GM18951 (cell line): ENCODE measurements around the gene EPC1.
"Not testable (repeated sequence)": the region's sequence is repeated elsewhere in the genome, so short reads cannot be mapped to it uniquely, and the experiment has no call there.

Experiments
- POLR2A ChIP-seq: IDR thresholded peaks from 4 replicates; pipeline ENCODE4 v1.6.1; 2011; ENCODE audit warnings: mild to moderate bottlenecking; ENCODE audit not compliant: insufficient read length, insufficient read depth; ENCODE audit errors: extremely low read depth
- in situ Hi-C: fragments of 300-500 bp; cut with MboI; formaldehyde crosslinking; loops from one replicate; pipeline ENCODE4 v1.12.0; 2022; ENCODE audit warnings: low sequenced_read_pairs, mixed read lengths, inconsistent platforms; ENCODE audit not compliant: unreplicated experiment

EPC1 gene

DNA sequence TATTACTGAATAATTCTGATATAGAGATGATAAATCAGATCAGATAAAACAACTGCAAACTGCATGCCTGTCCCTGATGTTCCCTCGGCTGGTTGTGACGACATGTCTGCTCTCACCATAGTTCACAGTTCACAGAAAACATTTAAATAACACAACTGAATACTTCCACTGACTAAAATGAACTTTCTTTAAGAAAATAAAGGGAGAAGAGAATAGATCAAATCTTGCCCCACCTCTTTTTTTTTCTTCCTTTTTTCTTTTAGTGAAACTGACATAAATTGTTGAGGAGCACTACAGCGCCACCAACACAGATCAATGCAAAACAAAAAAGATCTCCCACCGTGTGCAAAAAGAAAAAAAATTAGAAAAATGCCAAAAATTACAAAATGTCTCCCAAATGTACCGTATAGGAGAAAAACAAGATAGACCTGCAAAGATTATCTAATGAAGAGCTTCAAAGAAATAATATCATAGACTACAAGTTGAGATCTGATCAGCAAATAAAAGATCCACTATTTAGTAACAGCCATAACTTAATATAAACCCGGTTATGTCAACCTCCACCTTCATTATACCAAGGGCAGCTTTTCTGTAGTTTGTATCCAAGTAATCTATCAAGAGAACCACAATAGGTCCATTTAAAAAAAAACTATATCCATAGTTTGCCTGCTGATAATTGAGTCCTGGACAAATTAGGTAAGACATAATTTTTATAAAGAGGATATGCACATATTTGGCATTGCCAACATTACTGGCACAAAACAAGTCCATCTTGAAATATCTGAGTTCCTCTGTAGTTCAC, 30.7 kb upstream of the EPC1 start:
- in situ Hi-C loops = no loop called here
- TF ChIP-seq POLR2A = no peak

GRCh38 chr10:32376771-32377170, 29.8 kb upstream of the EPC1 start:
- TF ChIP-seq POLR2A = no peak
- in situ Hi-C loops = no loop called here

DNA sequence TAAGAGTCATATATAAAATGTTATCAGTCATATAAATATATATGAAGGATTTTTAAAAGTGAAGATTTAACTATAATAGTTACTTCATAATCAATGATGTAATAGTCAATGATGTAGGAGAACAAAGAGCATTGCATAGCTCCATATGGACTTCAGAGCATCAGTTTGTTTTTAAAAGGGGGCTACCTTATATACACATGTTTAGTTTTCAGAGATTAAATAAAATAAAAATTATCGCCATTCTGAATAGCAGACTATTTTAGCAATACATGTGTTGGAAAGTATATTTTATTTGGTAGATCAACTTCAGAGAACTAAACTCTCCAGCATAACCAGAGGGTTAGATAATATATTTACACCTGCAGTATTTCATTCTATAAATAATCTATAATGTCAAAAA, 29.1 kb upstream of the EPC1 start:
- no peak for TF ChIP-seq POLR2A
- in situ Hi-C loops = no loop called here

DNA sequence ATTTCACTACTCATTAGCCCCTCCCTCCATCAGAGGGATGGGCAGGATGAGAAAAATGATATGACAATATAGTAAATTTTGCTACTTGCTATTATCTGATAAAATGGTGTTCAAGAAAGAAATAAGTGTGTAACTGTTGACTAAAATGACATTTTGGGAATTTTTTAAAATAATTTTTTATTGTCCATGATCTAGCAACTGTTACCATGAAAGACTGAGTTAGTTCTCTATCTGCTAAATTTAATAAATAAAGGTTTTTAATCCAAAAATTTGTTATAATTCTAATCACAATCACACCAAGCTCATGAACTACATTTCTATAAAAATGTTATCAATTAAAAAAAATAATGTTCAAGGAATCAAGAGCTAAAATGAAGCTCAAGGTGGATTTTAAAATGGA, 28.7 kb upstream of the EPC1 start:
- TF ChIP-seq POLR2A = no peak
- in situ Hi-C loops = no loop called here

- TF ChIP-seq POLR2A = no peak
- in situ Hi-C loops = no loop called here
Observed at GRCh38 chr10:32374605-32375004, 27.6 kb upstream of the EPC1 start.

GRCh38 chr10:32373496-32373895, 26.5 kb upstream of the EPC1 start:
- in situ Hi-C loops = no loop called here
- TF ChIP-seq POLR2A = no peak

DNA sequence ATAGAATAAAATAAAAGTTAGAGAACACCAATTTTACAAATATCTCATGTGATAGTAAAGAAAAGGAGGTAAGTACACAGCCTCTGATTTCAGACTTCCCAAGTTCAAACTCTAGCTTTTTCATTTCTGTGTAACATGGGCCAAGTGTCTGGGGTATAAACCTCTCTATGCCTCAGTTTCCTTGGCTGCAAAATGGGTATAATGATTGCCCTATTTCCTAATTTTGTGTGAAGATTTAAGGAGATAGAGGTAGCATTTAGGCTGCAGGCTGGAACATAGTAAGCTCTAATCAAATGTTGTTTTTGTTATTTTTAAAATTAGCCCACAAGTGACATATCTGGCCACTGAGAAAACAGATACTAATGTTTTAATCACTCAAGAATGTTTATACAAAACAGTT, 26.1 kb upstream of the EPC1 start:
- in situ Hi-C loops = no loop called here
- TF ChIP-seq POLR2A = no peak

DNA sequence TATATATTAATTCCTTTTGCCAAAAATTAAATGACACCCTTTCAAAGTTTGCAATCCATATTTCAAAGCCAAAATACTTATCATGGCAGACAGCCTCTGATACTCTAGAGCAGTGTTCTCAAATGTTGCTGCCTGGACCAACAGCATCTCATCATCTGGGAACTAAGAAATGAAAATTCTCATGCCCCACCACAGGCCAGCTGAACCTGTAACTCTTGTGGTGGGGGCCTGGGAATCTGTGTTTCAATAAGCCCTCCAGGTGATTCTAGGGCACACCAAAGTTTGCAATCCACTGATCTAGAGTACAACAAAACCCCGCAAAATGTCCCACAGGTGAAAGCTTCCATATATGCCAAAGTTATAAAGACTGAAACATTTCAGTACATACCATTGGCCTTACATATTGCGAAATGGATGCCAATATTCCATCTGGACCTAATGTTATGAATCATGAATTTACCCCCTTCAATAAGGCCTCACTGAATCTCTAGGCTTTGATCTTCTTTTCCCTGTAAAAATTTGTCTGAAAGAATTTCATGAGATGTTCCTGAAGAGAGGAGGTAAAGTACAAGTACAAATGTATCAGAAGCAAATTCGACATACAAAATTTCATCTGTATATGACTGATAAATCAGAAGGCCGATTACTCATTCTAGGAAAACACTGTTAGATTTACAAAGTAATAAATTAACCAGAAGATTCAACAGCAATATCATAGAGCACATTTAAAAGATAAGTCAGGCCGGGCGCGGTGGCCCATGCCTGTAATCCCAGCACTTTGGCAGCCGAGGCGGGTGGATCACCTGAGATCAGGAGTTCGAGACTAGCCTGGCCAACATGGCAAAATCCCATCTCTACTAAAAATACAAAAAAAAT, 25.3 kb upstream of the EPC1 start:
- no peak for TF ChIP-seq POLR2A
- in situ Hi-C loops = no loop called here

DNA sequence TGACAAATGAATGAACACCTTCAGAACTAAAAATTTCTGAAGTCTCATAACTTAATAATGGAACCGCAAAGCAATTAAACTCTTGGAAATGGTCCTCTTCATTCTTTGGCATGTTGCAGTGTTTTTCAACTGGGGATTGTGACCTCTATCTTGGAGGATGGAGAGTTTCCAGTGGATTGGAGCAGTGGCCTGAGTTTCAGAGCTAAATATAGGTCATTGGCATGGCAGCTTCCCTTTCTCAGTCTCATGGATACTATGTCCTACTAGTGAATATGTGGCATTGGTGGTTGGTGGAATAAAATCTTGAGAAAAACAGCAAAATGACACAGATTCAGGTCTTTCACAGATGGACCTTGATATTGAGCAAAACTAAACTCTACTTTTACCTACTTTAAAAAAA, 24.1 kb upstream of the EPC1 start:
- no peak for TF ChIP-seq POLR2A
- in situ Hi-C loops = no loop called here

- TF ChIP-seq POLR2A = no peak
- in situ Hi-C loops = no loop called here
Observed at GRCh38 chr10:32367793-32368453, 21.0 kb upstream of the EPC1 start.

DNA sequence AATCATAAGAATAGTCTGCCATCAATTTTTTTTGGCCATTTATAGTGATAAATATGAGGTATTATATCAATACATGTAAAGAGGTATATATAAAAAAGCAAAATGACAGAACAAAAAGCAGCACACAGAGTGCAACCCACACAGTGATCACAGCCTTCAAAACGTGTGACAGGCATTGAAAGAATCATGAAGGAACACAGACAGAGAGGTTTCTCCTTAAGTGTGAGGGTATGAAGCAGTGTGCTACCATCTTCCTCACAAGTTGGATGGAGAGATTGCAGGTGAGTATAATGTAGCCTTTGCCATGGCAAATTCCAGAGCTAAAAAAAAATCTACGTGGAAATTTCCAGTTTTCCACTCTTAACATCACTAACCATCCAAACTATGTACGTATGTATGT, 19.6 kb upstream of the EPC1 start:
- TF ChIP-seq POLR2A = no peak
- in situ Hi-C loops = no loop called here

DNA sequence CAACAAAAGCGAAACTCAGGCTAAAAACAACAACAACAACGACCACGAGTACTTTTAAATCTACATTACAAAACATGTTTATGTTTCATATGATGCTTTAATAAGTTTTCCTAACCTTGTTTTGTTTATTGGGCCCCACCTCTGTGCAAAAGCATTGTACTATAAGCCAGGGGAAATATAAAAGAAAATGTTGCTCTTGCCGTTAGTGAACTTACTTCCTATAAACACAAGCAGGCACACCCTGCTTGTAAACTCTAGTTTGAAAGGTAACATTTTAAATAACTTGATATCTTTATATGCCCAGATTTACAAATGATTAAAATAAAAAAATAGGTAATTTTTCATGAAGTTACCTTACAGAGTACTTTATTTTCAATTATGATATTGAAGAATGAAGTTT, 19.2 kb upstream of the EPC1 start:
- in situ Hi-C loops = no loop called here
- no peak for TF ChIP-seq POLR2A

DNA sequence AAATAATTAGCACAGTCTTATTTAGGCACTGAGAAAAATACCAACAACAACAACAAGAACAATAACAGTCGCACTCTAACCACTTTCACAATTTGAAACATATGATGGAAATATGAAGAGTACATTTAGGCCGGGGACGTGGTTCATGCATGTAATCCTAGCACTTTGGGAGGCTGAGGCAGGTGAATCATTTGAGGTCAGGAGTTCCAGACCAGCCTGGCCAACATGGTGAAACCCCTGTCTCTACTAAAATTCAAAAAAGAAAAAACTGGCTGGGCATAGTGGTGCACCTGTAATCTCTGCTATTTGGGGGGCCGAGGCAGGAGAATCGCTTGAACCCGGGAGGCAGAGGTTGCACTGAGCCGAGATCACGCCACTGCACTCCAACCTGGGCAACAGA, 18.4 kb upstream of the EPC1 start:
- in situ Hi-C loops = not testable (repeated sequence)
